Kidney epithelial cell (primary cell): ENCODE results near the gene ACACA. TPM values are rescaled to one million over a fixed set of nuclear protein-coding genes. Genes with fewer than 3 reads are reported as not detected.
A peak's percentile ranks its signal among the peaks of the same experiment; 100 is the strongest.

Experiments
- DNase-seq: peaks from one replicate; pipeline ENCODE4 v3.0.0-alpha.2; 2010; ENCODE audit warnings: low read depth
- H3K27me3 ChIP-seq: 2 replicates; pipeline ENCODE4 v1.6.0; 2011; ENCODE audit warnings: low read length; ENCODE audit not compliant: control insufficient read depth, insufficient read depth
- H3K36me3 ChIP-seq: 2 replicates; pipeline ENCODE4 v1.5.1; 2011; ENCODE audit warnings: low read length; ENCODE audit not compliant: control insufficient read depth, insufficient read depth
- H3K4me3 ChIP-seq: 2 replicates; pipeline ENCODE4 v1.5.1; 2011; ENCODE audit warnings: low read depth, mild to moderate bottlenecking, control low read depth, low read length
- CTCF ChIP-seq: IDR thresholded peaks from 2 replicates; pipeline ENCODE4 v1.5.1; 2011; ENCODE audit warnings: mild to moderate bottlenecking, moderate library complexity, low read length, control low read depth, inconsistent platforms; ENCODE audit not compliant: insufficient read depth, poor library complexity, severe bottlenecking
- total RNA-seq: library from RNA; depleted of rRNA; stranded (reverse); fragments of >200 nt; gene quantifications from 2 replicates; pipeline ENCODE4 v1.2.3, GENCODE V29; 2015

The ACACA gene
- total RNA-seq, 1 donor from 2014 or later = 54.2 TPM

- no peaks in the 10 kb centered on the region for H3K27me3 ChIP-seq
- H3K4me3 ChIP-seq = no peak overlapping the region
- no peak for TF ChIP-seq CTCF
- no peaks in the 10 kb centered on the region for H3K36me3 ChIP-seq
- no peak for DNase-seq
Measured at GRCh38 chr17:37180376-37180775, 226.3 kb downstream of the ACACA start.

GRCh38 chr17:37179893-37180292 is 226.7 kb downstream of the ACACA start:
- Histone ChIP-seq H3K4me3 (no peak overlapping the region), H3K36me3 (no peaks in the 10 kb centered on the region), H3K27me3 (no peaks in the 10 kb centered on the region)
- no peak for TF ChIP-seq CTCF
- DNase-seq = peak; percentile 59

GRCh38 chr17:37177254-37177870 is 229.3 kb downstream of the ACACA start:
- H3K36me3 ChIP-seq = no peaks in the 10 kb centered on the region
- TF ChIP-seq CTCF = no peak
- H3K4me3 ChIP-seq = no peak overlapping the region
- no peak for DNase-seq
- no peaks in the 10 kb centered on the region for H3K27me3 ChIP-seq

- no peaks in the 10 kb centered on the region for H3K27me3 ChIP-seq
- TF ChIP-seq CTCF = no peak
- no peak overlapping the region for H3K4me3 ChIP-seq
- no peaks in the 10 kb centered on the region for H3K36me3 ChIP-seq
- DNase-seq = peak; percentile 61
Measured at GRCh38 chr17:37176723-37177122, 229.9 kb downstream of the ACACA start.

- DNase-seq = no peak
Measured at GRCh38 chr17:37174205-37174604, 232.4 kb downstream of the ACACA start.

More at GRCh38 chr17:37174205-37174604, 232.4 kb downstream of the ACACA start:
- Histone ChIP-seq H3K27me3 (no peaks in the 10 kb centered on the region), H3K36me3 (no peaks in the 10 kb centered on the region), H3K4me3 (no peak overlapping the region)
- peak; percentile 25 for TF ChIP-seq CTCF
